HG02610 (cell line): ENCODE data around the gene CCDC142.

ENCODE experiments used
- ATAC-seq: cut with Tn5 transposase; IDR thresholded peaks from one replicate; pipeline ENCODE4 v1.9.1; 2021; ENCODE audit warnings: mild to moderate bottlenecking, moderate library complexity; ENCODE audit not compliant: unreplicated experiment

Gene CCDC142

DNA sequence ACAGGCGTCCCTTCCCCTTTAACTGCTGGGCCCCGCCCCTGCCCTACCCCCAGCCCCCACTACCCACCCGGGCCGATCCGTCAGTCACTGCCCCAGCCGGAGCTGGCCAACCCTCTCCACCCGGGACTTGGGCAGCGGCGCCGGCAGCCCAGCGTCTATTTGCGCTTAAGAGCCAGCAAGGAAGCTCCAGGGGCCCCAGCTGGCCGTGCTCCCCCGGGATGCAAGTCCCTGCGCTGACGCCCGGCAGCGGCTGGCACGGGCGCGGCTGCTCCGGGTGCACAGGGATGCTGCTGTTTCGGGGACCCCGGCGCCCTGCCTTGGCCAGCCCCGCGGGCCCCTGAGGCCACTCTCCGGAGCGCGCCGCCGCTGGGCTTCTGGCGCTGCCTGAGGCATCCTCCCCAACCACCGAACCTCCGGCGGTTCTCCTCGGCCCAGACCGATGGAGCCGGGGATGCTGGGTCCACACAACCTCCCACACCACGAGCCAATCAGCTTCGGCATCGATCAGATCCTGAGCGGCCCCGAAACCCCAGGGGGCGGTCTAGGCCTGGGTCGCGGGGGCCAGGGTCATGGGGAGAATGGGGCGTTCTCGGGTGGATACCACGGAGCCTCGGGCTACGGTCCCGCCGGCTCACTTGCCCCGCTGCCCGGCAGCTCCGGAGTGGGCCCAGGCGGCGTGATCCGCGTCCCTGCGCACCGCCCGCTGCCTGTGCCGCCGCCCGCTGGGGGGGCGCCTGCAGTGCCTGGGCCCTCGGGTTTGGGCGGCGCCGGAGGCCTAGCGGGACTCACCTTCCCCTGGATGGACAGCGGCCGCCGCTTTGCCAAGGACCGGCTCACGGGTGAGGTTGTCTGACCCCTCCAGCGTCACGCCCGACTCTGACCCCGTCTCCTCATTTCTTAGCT is 31.8 kb upstream of the CCDC142 start, which contains the start of gene TLX2:
Gene TLX2 (plus strand): TSS at position 83 of the 903 bp plus-strand sequence. CDS start 357 bp downstream, at position 440.
- ATAC-seq: no peak

DNA sequence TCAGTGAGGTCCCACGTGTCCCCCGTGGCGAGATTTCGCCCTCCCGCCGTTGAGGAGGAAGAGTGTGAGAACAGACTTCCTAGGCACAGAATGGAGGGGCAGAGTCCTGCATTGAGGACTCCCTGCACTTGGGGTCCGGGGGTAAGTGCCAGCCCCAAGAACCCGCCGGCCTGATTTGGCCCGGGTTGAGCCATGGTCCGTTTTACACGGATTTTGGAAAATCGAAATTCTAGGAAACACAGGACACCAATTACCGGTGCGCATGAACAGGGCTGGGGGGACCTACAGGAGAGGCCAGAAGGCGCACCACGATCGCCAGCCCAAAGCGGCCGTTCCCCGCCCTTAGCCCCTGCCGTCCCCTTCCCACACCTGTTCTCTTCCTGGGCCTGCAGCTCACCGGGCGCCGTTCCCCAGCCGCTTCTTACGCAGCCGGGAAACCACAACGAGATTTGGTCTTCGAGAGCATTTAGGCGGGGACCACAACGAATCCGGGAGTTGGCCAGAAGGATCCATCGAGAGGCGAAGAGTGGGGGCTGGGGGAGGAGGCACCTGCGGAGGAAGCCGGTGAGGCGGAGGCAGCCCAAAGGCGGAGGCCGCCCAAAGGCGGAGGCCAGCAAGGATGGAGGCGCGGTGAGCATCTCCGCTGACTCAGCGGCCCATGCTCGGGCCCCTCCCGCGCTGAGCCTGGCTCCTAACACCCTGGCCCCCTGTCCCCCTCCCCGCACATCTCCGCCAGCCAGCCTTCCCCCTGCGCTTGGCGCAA is 31.0 kb upstream of the CCDC142 start:
- ATAC-seq: no peak

DNA sequence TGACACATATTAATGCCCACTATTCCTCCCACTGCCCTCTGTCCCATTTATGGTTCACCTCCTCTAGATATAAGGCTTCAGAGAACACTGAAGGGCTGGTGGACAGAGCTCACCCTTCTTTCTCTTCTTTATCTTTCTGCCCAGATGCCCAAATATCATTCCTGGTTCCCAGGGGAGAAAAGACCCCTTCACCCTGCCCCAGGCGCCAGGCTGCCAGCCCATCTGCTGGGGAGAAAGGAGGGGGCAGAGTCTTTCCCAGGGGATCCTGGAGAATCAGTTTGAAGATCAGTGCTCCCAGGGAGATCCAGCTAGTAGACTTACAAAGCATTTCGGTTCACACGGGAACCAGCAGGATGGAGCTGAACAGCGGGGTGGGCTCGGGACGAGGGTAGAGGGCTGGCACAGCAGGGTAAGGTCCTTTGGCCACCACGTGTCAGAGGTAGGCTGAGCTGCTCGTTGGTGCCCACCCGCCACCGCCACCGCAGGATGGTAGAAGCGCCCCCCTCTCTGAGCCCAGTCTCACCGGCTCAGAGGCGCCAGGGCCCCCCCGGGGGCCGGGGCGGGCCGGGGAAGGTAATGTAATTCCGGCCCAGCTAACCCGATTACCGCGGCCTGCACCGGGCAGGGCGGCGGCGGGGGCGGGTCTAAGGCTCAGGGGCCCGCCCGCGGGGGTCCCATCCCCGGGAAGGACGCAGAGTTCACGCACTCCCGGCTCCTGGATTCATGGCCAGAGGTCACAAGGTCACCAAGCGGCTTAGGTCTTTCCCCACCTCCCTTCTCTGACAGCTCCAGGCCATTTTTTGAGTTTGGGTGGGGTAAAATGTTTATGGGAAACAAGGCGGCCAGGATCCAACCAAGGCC is 30.2 kb upstream of the CCDC142 start:
- ATAC-seq: no peak

DNA sequence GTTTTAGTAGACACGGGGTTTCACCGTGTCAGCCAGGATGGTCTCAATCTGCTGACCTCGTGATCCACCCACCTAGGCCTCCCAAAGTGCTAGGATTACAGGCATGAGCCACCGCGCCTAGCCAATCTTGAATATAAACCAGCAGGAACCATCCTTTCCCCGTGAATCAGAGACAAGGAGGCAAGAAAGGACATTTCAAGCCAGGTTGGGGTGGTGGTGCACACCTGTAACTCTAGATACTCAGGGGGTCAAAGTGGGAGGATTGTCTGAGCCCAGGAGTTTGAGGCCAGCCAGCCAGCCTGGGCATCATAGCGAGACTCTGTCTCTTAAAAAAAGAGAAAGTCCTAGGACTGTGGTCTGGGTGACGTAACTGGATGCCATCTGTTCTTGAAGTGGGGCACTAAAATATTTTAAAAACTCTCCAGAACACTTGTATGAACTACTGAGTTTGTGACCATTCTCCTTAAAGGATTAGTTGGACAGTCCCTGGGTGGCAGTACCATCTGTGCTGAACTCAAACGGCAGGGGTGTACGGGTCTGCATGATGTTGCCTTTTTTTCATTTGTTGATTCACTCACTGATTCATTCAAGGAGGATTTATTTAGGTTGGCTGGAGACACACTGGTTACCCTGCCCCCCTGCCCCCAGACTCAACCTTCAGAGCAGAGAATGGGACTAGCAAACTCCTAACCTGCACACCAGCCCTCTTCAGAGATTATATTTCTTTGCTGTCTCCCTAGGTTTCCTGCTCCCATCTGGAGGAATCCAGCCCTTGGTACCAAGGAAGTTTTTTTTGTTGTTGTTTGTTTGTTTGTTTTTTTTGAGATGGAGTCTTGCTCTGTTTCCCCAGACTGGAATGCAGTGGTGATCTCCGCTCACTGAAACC is 28.5 kb upstream of the CCDC142 start:
- ATAC-seq: no peak

DNA sequence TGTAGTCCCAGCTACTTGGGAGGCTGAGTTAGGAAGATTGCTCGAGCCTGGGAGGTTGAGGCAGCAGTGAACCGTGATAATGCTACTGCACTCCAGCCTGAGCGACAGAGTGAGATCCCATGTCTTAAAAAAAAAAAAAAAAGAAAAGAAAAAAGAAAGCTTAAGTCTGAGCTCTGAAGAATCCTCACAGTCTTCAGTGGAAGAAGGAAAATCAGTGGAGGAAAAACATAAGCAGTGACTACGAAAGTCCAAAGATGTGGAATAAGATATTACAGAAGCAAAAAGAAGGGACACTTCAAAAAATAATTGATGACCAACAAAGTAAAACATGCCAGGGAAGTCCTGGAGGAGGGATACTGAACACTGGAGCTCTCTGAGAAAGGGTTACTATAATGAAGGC is 27.5 kb upstream of the CCDC142 start:
- ATAC-seq: no peak

DNA sequence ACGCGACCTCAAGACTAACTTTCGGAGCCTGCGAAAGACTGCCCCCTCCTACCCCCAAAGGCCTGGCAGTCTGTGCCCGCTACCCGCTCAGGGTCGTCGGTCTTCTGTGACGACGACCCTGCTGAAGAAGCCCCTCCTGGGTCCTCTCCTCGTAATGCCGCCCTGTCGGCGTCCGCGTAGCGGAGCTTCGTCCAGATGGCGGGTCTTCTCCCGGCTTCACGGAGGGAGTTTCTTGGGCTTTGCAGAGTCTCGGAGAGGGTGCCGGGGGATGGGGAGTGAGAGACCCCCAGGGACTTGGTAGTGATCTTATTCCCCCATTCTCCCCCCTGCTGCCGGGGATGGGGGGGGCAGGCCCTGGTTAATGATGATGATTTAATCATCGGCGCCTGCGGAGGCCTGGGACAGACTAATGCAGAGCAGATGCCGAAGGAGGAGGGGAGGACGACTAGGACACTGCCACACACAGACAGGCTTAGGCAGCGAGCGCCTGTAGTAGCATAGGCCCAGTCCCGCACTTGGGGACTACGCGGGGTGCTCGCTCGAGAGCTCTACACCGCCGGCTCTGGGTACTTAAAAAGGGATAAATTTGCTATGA is 25.2 kb upstream of the CCDC142 start:
- ATAC-seq: peak; percentile 3

DNA sequence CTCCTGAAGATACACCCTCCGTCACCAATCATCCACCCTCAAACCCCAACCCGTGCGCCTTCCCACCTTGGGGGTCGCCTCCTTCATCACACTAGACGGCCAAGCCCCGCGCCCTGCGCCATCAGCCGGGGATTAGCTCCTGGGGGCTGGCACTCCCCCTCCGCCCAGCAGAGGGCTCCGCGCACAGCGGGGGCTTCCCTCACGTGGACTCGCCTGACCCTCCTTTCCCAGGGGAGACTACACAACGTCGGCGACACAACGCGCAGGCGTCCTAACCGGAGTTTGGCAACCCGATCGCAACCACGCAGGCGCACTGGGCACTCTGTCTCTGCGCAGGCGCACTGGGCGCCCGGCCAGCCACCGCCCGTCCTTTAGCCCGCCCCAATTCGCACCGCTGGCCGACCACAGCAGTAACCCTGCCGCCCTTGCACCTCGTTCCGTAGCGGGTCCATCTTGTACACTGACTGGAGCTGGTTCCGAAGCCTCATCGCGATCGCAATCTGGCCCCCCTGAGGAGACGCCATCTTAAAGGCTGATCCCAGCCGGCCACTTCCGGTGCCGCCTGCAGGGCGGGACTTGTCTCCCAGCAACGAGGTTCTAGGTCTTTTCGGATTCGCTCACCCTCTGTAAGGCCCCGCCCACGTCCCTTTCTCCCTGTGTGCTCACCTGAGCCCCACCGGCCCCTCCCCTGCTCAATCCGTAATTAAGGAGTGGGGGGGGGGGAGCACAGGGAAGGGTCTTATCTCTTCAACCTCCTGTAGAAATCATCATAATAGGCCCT is 24.5 kb upstream of the CCDC142 start, which contains the start of gene PCGF1:
Gene PCGF1 (minus strand): TSS at position 551 of the 781 bp plus-strand sequence. CDS start 27 bp downstream, at position 524.
- peak; percentile 88 for ATAC-seq

DNA sequence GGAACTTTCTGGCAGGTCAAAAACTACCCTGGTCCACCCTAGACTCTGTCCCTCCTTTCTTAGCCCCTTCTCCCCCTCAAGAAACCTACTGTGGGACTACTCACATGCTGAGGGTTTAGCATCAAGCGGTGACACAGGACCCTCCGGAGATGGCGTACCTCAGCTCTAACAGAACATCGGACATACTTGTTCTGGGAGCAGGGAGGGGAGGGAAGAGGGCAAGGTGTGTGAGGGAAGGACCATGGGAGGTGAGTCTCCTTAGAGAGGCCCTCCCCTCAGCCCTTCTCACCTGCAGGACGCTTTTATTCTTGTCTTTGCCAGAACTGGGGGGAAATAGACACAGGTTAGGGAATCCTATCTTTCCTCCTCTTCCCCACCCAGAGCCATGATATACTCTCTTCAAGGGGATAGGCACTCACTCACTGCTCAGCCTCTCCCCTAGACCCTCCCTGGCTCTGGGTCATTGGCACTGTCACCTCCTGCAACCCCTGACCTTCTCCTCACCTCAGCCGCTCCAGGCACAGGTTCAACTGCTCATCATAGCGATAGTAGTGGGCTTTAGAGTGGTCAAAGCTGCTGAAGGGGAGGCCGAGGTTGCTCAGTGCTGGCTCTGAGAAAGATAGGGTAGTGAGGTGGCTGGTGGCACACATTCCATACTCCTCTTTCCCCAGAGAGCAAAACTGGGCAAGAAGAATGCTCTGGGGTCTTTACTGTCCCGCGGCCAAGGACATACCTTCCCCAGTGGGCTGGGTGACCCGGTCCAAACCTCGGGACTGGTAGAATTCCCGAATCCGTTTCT is 22.8 kb upstream of the CCDC142 start:
- no peak for ATAC-seq

DNA sequence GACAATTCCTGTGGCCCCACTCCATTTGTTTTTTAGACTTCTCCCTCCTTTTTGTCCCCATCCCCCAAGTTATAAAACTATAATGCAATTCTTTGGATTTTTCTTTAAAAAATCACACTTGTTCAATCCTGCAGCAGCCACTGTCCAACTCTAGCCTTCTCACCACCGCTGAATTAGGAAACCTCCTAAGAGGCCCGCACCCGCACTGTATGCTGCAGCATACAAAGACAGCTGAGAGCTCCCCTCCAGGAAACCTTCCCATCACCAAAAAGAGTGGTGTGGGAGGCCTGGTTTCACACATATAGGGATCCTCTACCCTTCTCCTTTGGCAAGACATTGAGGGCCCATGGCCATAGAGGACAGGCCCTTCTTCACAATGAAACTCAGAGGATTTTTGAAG is 21.8 kb upstream of the CCDC142 start:
- ATAC-seq: no peak

DNA sequence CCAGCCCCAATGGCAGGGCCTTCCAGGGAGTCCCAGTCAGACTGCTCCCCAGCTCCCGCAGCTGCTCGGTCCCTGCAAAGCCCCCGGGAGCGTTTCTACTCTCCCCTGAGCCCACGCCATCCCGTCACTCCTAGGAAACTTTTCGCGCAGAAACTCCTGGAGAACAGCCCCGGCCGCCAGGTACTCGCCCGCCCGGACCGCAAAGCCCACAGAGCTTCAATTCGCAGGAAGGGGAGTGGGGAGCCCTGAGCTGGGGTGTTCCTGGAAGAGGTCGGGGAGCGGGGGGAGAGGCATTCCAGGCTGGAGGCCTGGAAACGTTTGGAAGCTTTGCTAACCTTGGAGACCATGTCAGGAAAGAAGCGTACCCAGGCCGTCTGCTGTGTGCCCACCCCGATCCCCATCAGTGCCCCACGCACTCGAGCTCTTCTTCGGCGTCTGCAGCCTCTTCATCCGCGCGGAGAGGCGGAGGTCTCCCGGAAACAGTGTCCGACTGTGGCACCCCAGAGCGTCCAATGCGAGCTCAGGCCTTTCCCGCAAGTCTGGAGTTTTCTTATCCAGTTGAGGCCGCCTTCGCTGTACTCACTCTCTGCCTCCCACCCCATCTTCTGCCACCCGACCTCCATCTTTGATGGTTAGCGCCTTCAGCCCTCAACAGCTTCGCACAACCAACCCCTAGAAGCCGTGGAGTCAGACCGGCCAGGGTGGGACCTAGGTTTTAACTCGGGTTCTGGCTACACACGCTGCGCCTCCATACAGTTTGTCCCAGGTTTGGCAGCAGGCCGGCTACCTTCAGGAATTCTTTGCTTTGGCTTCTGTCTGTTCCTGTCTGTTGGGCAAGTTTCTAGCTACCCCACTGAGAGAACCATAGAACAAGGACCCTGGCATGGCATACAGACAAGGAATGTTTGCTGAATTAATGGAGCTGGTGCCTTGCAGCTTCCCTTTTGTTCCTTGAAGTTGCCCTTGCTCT is 21.0 kb upstream of the CCDC142 start:
- no peak for ATAC-seq

DNA sequence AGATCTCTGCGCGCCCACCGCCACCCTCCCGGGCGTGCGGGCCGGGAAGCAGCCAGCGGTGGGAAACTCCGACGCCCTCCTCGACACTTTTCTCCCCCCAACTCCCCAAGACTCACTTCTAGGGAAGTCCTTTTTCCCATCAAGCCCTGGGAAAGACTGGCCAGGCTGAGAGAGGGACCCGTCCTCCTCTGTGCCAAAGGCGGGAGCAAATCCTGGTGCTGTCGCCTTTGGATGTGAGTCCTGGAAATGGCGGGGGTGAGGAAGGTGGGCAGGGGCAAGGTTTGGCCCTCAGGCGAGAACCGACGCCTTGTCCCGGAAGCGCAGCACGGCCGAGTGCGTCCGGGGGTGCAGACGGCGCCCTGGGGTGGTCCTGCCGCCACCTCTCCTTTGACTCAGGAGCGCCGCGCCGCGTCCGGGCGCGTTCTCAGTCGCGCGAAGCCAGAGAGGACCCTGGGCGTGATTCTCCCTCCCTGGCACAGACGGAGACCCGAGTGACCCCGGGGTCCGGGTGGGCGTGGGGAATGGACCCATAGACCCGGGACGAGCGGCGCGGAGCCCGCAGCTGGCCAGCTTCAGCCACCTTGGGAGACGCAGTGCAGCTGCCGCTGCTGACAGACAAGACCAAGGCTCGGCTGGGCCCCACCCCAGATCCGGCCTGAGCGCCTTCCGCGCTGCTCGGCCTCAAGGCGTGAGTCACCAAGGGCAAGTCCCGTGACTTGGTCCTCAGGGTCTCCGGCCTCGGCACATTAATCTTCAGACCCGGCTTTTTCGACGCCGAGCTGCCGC is 20.1 kb upstream of the CCDC142 start:
- ATAC-seq: peak; percentile 40

DNA sequence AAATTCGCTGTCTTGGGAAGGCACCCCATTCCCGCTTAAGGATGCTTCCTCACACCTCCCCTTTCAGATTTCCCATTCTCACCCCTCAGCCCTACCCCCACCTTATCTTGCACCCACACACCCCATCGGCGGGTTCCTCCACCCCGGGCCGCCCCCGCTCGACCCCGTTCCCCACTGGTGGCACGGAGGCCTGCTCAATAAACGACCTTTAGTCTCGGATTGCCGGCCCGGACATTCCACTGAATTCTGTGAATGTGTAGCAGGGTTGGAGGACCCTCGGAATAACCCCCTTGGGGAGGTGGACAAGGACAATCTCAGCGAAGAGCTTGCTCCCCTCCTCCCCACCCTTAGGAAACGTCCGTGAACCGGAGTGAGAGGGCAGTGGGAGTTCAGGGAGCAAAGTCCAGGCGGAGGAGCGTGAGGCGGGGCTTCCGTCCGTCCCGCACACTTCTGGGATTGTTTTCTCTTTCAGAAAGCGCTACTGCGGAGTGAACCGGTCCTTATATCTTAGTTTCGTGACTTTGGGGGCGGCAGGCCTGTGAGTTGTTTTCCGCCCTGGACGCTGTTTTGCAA is 19.4 kb upstream of the CCDC142 start:
- ATAC-seq: no peak

DNA sequence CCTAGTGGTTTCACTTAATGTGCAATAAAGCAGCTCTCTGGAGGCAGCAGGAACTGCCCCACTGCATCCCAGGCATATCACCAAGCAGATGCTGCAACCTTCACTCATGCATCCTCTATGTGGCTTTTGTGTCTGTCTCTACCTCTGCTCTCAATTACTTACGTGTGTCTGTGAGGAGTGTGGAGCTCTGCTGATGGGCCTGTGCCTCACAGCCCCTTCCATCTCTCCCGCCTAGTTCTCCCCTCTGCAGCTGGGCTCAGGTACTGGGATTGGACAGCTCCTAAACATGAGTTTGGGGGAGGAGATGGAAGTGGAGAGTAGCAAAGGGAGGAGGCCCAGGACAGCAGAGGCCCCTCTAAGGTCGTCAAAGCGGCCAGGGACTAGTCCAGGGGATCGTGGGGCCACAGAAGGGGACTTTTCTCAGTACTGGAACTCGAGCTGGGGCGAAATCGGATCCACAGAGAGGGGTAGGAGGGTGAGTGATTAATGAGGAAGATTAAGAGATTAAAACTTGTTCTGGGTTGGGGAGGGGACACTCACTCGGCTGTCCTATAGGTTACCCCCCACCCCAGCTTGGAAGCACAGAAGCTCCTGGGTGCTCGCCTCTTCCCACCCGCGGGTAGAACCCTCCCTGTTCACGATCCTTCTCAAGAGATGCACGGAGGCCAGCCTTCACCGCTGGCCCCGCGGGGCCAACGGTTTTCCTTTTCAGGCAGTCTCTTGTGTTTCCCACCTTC is 18.7 kb upstream of the CCDC142 start:
- no peak for ATAC-seq

DNA sequence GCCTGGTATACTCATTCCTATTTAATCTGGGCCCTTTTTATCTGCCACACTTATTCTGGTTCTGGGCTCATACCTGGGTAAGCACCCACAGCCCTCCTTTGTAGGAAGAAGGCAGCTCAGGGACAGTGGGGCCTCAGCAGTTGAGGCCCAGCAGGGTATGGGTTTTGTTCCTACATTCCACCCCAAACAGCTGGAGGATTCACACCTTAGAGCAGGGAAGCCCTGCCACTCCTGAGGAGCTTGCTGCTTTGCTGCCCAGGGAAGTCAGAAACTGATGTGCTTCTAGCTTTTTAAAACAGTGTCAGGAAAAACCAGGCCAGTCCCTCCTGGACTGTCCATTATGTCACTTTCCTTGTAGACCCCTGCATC is 17.8 kb upstream of the CCDC142 start:
- no peak for ATAC-seq
